Right ventricle myocardium inferior (tissue), 1 donor: ENCODE measurements around the gene FXYD3. TPM values are rescaled to one million over a fixed set of nuclear protein-coding genes. Genes with fewer than 3 reads are reported as not detected.

Experiments
- ATAC-seq: fragments of 200-7000 bp; cut with Tn5 transposase; one replicate; pipeline ENCODE4 v1.9.1; 2020; ENCODE audit warnings: mild to moderate bottlenecking, moderate library complexity
- DNase-seq: peaks from one replicate; pipeline ENCODE4 v3.0.0; 2021; ENCODE audit errors: missing footprints
- intact Hi-C: fragments of 100-400 bp; cut with DNase I; formaldehyde crosslinking; loops from one replicate; pipeline ENCODE4 v1.11.0; 2022
- total RNA-seq: library from RNA; stranded (reverse); fragmentation: NEBNext Ultra II Directional; extraction: Animal tissue kit (Norgen Biotek cat#: 25700); gene quantifications from one replicate; pipeline ENCODE4 v1.2.1, GENCODE V29; 2021
- donor health status: DM: no; HTN: yes; CAD: no; lungs with severe emphysema.

FXYD3 gene
- total RNA-seq, 1 donor from 2014 or later = 2.3 TPM

DNA sequence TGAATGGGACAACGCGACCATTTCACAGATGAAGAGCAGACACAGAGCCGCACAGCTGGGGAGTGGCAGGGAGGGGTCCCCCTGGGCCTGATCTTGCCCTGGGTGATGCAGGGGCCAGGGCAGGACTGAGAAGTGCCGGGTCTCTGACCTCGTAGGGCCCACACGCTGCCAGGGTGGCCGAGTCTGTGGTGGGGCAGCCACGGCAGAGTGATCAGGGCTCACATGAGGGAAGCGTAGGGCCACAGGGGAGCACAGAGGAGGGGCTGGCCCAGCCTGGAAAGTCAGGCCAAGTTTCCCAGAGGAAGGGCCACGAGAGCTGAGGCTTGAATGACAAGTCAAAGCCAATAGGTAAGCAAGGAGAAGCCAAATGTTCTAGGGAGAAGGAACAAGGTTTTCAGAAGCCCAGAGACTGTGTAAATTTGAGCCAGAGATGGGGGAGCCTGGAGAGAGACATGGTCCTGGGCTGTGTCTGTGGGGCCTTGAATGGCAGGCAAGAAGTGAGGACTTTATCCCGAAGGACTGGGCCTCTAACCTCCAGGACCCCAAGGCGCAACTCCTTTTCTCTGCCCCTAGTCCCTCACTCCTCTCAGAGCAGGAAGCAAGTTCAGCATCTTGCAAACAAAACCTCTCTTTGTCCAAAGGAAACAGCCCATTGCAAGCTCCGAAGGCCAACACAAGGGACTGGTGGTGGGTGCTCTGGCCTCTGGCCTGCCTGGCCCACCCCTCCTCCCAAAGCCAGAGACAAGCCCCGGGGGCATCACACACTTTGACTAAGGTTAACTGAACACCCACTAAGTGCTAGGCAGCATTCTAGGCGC is 31.7 kb upstream of the FXYD3 start:
- DNase-seq = no peak
- ATAC-seq = no peak
- intact Hi-C loops = no loop called here

GRCh38 chr19:35084509-35084762 is 31.2 kb upstream of the FXYD3 start:
- DNase-seq (no peak), ATAC-seq (no peak)
- intact Hi-C loops = no loop called here

DNA sequence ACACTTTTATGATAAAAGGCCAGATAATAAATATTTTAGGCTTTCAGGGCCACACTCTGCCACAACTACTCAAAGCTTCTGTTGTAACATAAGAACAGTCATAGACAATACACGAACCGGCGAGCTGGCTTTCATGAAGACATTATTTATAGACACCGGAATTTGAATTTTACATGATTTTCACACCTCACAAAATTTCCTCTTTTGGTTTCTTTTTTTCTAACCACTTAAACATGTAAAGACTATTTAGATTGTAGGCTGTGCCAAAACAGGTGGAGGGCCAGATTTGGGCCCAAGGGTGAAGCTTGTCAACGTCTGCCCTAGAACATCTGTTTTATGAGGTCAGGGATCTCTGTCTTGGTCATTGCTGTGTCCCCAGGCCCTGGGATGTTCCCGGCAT is 29.7 kb upstream of the FXYD3 start:
- DNase-seq (no peak), ATAC-seq (no peak)
- intact Hi-C loops = no loop called here

GRCh38 chr19:35086455-35086854 is 29.2 kb upstream of the FXYD3 start:
- no peak for ATAC-seq
- intact Hi-C loops = no loop called here
- no peak for DNase-seq

GRCh38 chr19:35087393-35087792 is 28.2 kb upstream of the FXYD3 start:
- no peak for ATAC-seq
- intact Hi-C loops = no loop called here

DNA sequence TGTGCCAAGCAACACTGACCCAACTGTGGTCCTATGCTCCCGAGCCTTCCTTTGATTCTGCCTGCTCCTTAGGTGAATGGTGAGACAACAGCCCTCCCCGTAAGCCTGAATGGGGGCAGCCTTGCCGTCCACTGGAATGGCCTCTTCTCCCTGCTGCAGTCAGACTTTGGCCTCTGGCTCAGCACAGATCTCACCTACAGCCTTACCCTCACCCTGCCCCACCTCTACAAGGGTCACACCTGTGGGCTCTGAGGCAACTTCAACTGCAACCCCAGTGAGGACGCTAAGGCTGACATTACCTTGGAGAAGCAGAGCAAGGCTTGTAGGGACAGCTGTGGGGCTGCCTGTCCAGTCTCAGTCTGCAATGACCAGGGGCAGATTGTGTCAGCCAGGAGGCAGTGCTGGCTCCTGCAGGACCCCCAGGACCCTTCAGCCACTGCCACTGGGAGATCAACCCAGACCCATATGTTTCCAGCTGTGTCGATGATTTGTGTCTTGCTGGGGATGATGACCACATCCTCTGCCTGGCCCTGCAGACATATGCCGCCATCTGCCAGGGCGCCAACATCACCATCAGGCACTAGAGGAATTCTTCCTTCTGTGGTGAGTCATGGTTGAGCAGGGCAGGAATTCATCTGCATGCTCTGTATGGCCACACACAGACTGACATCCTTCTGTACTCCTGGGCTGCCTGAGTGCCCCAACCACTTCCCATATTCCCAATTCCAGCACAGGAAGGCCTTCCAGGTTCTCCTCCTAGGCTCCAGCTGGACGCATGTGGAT is 27.3 kb upstream of the FXYD3 start:
- DNase-seq (no peak), ATAC-seq (no peak)
- intact Hi-C loops = no loop called here

More at GRCh38 chr19:35087393-35087792, 28.2 kb upstream of the FXYD3 start:
- no peak for DNase-seq

GRCh38 chr19:35089554-35089953 is 26.1 kb upstream of the FXYD3 start:
- ATAC-seq = no peak
- intact Hi-C loops = no loop called here
- DNase-seq = no peak

DNA sequence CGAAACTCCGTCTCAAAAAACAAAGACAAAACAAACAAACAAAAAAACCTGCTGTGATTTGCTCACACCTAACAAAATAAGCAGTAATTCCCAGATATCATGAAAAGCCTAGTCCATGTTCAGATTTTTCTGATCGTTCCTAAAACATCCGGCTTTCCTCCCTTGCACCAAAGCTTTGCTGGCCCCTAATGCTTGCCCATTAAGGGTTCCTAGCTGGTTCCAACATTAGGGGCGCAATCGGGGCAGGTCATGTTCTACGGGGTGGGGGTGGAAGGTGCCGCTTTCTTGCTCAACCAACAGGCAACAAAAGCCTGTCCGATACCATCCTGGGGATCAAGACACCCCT is 25.5 kb upstream of the FXYD3 start:
- intact Hi-C loops = loop anchor here (1.0 kb wide), 2 partner anchors 46 to 117 kb away; no protein-coding TSS in a partner anchor
- no peak for DNase-seq
- ATAC-seq = no peak

- DNase-seq (no peak), ATAC-seq (peak; percentile 87)
- intact Hi-C loops = loop anchor here (1.0 kb wide), 2 partner anchors 46 to 117 kb away; no protein-coding TSS in a partner anchor
Observed at GRCh38 chr19:35090506-35091214, 25.0 kb upstream of the FXYD3 start.

- intact Hi-C loops = no loop called here
- DNase-seq (no peak), ATAC-seq (no peak)
Observed at GRCh38 chr19:35093430-35093829, 22.2 kb upstream of the FXYD3 start.

DNA sequence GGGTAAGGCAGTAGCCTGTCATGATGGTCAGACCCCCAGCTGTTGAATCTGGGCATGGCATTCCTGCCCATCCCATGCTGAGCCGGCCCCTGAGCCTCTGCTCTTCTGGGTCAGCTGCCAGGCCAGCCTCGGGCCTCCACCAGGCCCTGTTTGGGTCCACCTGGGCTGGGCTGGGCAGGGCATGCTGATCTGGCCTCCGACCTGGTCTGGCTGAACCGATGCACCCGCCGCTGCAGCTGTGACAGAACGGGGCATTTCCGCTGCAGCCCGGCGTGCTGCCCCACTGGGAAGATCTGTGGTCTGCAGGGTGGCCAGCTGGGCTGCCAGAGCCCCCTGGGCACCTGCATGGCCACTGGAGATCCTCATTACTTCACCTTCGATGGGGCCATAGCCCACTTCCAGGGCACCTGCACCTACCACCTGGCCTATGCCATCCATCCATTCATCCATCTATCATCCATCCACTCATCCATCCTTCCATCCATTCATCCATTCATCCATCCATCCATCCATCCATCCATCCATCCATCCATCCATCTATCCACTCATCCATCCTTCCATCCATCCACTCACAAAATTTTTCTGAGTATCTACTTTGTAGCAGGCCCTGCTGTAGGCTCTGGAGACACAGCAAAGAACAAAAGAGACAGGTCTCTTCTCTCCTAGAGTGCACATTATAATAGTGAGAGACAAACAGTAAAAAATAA is 21.5 kb upstream of the FXYD3 start:
- intact Hi-C loops = no loop called here
- DNase-seq = no peak
- no peak for ATAC-seq

DNA sequence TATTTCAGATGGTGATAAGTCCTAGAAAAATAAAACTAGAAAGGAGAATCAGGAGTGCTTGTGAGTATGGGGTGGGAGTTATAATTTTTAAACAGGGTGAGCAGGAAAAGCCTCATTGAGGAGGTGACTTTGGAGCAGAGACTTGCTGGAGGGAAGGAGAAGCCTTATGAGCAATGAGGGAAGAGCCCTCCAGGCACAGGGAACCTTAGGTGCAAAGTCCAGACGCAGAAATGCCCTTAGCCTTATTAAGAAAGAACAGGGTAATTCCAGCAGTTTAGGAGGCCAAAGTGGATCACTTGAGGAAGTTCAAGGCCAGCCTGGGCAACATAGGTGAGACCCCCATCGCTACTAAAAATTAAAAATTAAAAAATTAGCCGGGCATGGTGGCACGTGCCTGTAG is 21.0 kb upstream of the FXYD3 start:
- intact Hi-C loops = no loop called here
- DNase-seq (no peak), ATAC-seq (no peak)

GRCh38 chr19:35095667-35096368 is 19.8 kb upstream of the FXYD3 start:
- DNase-seq (no peak), ATAC-seq (no peak)
- intact Hi-C loops = no loop called here

DNA sequence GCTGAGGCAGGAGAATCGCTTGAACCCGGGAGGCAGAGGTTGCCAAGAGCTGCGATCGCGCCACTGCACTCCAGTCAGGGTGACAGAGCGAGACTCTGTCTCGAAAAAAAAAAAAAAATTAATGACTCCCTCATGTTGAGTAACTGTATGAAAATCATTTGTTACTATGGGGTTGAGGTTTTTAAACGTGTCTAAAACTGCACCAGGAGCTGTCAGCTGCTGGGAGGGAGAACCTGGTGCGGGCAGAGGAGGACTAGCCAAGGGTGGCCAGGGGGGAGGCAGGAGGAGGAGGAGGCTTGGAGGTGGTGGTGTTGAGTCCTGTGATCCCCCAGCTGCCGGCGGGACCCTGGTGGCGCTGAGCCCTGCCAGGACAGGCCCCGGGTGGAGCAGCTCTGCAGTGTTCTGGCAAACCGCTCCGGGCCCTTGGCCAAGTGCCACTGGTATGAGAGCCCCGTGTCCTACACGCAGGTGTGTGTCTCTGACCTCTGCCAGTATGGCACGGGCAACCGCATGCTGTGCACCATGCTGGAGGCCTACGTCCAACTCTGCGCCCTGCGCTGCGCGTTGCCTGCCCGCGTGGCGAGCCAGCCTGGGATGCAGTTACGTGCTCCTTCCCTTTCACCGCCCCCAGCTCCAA is 17.1 kb upstream of the FXYD3 start:
- peak; percentile 45 for ATAC-seq
- intact Hi-C loops = no loop called here
- peak; percentile 83 for DNase-seq

- DNase-seq (no peak), ATAC-seq (peak; percentile 10)
- intact Hi-C loops = no loop called here
Observed at GRCh38 chr19:35099155-35099896, 16.3 kb upstream of the FXYD3 start.

- DNase-seq (no peak), ATAC-seq (no peak)
- intact Hi-C loops = no loop called here
Observed at GRCh38 chr19:35099897-35100275, 15.7 kb upstream of the FXYD3 start.
